Measurements from ENCODE around the gene DNAJC5. TPM values are rescaled to one million over a fixed set of nuclear protein-coding genes. Genes with fewer than 3 reads are reported as not detected.

DNAJC5 gene, protein sequence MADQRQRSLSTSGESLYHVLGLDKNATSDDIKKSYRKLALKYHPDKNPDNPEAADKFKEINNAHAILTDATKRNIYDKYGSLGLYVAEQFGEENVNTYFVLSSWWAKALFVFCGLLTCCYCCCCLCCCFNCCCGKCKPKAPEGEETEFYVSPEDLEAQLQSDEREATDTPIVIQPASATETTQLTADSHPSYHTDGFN
- 32.6 and 33.3 TPM in 2 replicates for total RNA-seq
- total RNA-seq (2013) = 22.4 TPM
- 12.2 and 13.4 TPM in 2 replicates for polyA plus RNA-seq
- 29.8 and 34.0 TPM in 2 replicates for polyA minus RNA-seq

DNA sequence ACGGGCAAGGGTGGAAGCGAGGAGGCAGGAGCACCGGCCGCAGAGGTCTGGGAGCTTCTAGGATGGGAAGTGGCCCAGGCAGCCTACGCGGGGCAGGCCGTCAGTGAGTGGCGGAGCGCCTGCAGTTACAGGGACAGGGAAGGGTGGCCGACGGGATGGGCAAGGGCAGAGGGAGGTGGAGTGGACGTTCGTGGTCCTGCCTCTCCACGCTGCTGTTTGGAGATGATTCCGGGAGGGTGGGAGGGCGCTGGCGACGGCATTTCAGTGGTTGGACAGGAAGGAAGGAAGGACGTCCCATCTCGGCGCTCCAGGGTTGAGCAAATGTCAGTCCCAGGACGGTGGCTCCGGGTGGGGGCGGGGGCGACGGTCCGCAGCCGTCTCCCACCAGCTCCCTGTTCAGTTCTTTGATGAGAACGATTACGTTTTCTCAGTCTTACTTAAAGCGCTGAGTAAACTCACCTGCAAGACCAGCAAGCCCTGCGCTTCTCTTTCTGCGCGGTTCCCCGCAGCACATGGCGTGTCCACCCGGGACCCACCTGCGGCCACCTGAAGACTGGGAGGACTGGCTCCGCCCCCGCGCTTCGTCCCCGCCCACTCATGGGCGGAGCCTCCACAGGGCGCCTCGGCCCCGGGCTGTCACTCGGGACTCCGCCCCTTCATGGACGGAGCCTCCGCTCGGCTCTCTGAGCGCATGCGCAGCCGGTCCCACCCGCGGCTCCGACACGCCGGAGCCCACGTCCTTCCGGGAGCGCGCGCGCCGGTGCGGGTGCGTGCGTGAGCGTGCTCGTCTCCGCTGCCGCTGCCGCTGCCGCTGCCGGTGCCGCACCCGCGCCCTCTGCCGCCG is at the start of gene DNAJC5:
DNAJC5 (plus strand) TSS at position 769 of the 844 bp plus-strand sequence. CDS start 33,220 bp downstream, outside the sequence.
- peak within 1 kb of the TSS; percentile 42 to 80 for H3K27ac ChIP-seq (ENCODE audit: low read length in 2 of 2)
- peaks cover under 1 to 20% of the 10 kb centered on the region in 2 experiments for H3K36me3 ChIP-seq (replicated peaks in 1 of 2; ENCODE audit: control extremely low read depth in 1 of 2, control insufficient read depth in 1 of 2, extremely low read depth in 1 of 2, insufficient read depth in 2 of 2, low read length in 1 of 2)
- H2AFZ ChIP-seq (ENCODE audit: insufficient read depth, low read depth, low read length, poor library complexity, severe bottlenecking) = peak within 1 kb of the TSS; percentile 69
- no peaks in the 10 kb centered on the region for H3K9me3 Mint-ChIP-seq (ENCODE audit: insufficient read depth)
- DNase-seq (peak; percentile 98), ATAC-seq (ENCODE audit: low read depth) (peak; percentile 94)
- peaks cover 16 to 36% of the 10 kb centered on the region in 2 donors for H3K4me1 ChIP-seq (ENCODE audit: control insufficient read depth in 2 of 2, insufficient read depth in 2 of 2, low read length in 2 of 2)
- H3K9ac ChIP-seq (ENCODE audit: low read length) = peak within 1 kb of the TSS; percentile 68
- peak within 1 kb of the TSS; percentile 91 for H3K27ac Mint-ChIP-seq
- 5% methylated on average over 82 of the region's 82 CpGs for WGBS (ENCODE audit: insufficient coverage)
- H3K4me1 Mint-ChIP-seq = peaks cover 37% of the 10 kb centered on the region
- TF ChIP-seq, protein P1, sequence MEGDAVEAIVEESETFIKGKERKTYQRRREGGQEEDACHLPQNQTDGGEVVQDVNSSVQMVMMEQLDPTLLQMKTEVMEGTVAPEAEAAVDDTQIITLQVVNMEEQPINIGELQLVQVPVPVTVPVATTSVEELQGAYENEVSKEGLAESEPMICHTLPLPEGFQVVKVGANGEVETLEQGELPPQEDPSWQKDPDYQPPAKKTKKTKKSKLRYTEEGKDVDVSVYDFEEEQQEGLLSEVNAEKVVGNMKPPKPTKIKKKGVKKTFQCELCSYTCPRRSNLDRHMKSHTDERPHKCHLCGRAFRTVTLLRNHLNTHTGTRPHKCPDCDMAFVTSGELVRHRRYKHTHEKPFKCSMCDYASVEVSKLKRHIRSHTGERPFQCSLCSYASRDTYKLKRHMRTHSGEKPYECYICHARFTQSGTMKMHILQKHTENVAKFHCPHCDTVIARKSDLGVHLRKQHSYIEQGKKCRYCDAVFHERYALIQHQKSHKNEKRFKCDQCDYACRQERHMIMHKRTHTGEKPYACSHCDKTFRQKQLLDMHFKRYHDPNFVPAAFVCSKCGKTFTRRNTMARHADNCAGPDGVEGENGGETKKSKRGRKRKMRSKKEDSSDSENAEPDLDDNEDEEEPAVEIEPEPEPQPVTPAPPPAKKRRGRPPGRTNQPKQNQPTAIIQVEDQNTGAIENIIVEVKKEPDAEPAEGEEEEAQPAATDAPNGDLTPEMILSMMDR (IDR thresholded peaks at IDR 0.05) = no peak
- no peak for TF ChIP-seq EZH2 (IDR thresholded peaks at IDR 0.05; ENCODE audit: borderline replicate concordance, insufficient read depth, low read depth, low read length, poor library complexity, severe bottlenecking)
- intact Hi-C loops (cut with micrococcal nuclease) = loop anchor here (1.0 to 10.0 kb wide), 4 partner anchors 29 to 940 kb away; partner anchors contain the start of genes PRPF6, SLC17A9, TPD52L2 and UCKL1
- no peaks in the 10 kb centered on the region for H3K27me3 ChIP-seq (replicated peaks in 1 of 4; ENCODE audit: control extremely low read depth in 1 of 4, control insufficient read depth in 3 of 4, insufficient read depth in 4 of 4, low read length in 3 of 4)
- no peaks in the 10 kb centered on the region for H3K9me3 ChIP-seq (ENCODE audit: control extremely low read depth in 1 of 3, control insufficient read depth in 2 of 3, insufficient read depth in 1 of 3, low read length in 2 of 3)
- H3K79me2 ChIP-seq (ENCODE audit: control insufficient read depth, insufficient read depth, low read length) = peaks cover 37% of the 10 kb centered on the region
- peaks cover 41% of the 10 kb centered on the region for H4K20me1 ChIP-seq (ENCODE audit: control insufficient read depth, insufficient read depth, low read length, poor library complexity, severe bottlenecking)
- H3K4me2 ChIP-seq (replicated peaks; ENCODE audit: low read depth, low read length, poor library complexity, severe bottlenecking) = peak within 1 kb of the TSS; percentile 93
- ChIA-PET POLR2A (interaction anchor here (0.7 to 2.0 kb wide), 4 partner anchors 61 to 463 kb away, joined by 3 to 5 read pairs (median 4); partner anchors contain the start of genes LIME1 and SAMD10), CTCF (no interaction called here)
- H3K27me3 Mint-ChIP-seq = no peaks in the 10 kb centered on the region
- peak within 1 kb of the TSS; percentile 38 to 81 (median 60) for H3K4me3 ChIP-seq (ENCODE audit: control extremely low read depth in 1 of 5, extremely low read depth in 1 of 5, insufficient read depth in 1 of 5, low read depth in 2 of 5, low read length in 4 of 5)
- peak within 1 kb of the TSS; percentile 93 for H3K4me3 Mint-ChIP-seq

Measured in B cell (primary cell).